K562 (cell line): ENCODE data around the gene FAM167B. TPM values are rescaled to one million over a fixed set of nuclear protein-coding genes. Genes with fewer than 3 reads are reported as not detected.
A peak's percentile ranks its signal among the peaks of the same experiment; 100 is the strongest.

Experiments
- BRF1 ChIP-seq: IDR thresholded peaks from 3 replicates; pipeline ENCODE4 v1.6.1; 2011; ENCODE audit warnings: borderline replicate concordance, mild to moderate bottlenecking; ENCODE audit not compliant: insufficient read length; ENCODE audit errors: extremely low read depth
- DPF2 ChIP-seq: fragments of 450-650 bp; IDR thresholded peaks from 2 replicates; pipeline ENCODE4 v1.6.1; 2016
- KAT7 ChIP-seq: sonication (generic); formaldehyde crosslinking; IDR thresholded peaks from 2 replicates; pipeline ENCODE4 v1.8.0; 2022; ENCODE audit warnings: missing genetic modification reagents, mild to moderate bottlenecking, borderline replicate concordance
- MCM3 ChIP-seq: fragments of 450-650 bp; IDR thresholded peaks from 2 replicates; pipeline ENCODE4 v1.6.1; 2016
- MTA1 ChIP-seq: fragments of 450-650 bp; IDR thresholded peaks from 2 replicates; pipeline ENCODE4 v1.6.1; 2017; ENCODE audit warnings: borderline replicate concordance
- NCOA1 ChIP-seq: fragments of 450-650 bp; IDR thresholded peaks from 2 replicates; pipeline ENCODE4 v1.6.1; 2016; ENCODE audit warnings: low read depth
- NFIX ChIP-seq: fragments of 250-450 bp; sonication (Bioruptor Pico); IDR thresholded peaks from 2 replicates; pipeline ENCODE4 v1.4.0; 2020; ENCODE audit warnings: low read depth, mild to moderate bottlenecking, moderate library complexity
- PHTF2 ChIP-seq: fragments of 250-450 bp; sonication (Bioruptor Pico); IDR thresholded peaks from 2 replicates; pipeline ENCODE4 v1.5.0; 2021; ENCODE audit warnings: mild to moderate bottlenecking
- POLR2A ChIP-seq: fragments of 450-650 bp; conservative IDR thresholded peaks from 2 replicates; pipeline ENCODE4 v1.6.1; 2016
- SMAD4 ChIP-seq: fragments of 250-450 bp; sonication (Bioruptor Pico); conservative IDR thresholded peaks from 2 replicates; pipeline ENCODE4 v1.8.0; 2021; ENCODE audit warnings: inconsistent platforms, mild to moderate bottlenecking, moderate library complexity
- SRF ChIP-seq, 2 experiments: fragments of 250-450, 450-650 bp in 1 of 2; sonication (Bioruptor Pico) in 1 of 2; sonication (generic) in 1 of 2; formaldehyde crosslinking; IDR thresholded peaks; 2 replicates each; pipeline versions ENCODE4 v1.5.0 to v1.5.1; 2020 to 2022; ENCODE audit warnings: mild to moderate bottlenecking in 1 of 2, missing genetic modification reagents in 1 of 2
- TOE1 ChIP-seq, 2 experiments: fragments of 450-650 bp in 1 of 2; sonication (generic) in 1 of 2; formaldehyde crosslinking in 1 of 2; IDR thresholded peaks; 2 replicates each; pipeline versions ENCODE4 v1.7.1 to v1.8.0; 2016 to 2022; ENCODE audit warnings: borderline replicate concordance in 2 of 2, mild to moderate bottlenecking in 2 of 2, antibody characterized with exemption in 1 of 2, inconsistent platforms in 1 of 2, low read depth in 1 of 2, missing genetic modification reagents in 1 of 2, moderate library complexity in 1 of 2
- U2AF1 ChIP-seq: fragments of 200-400 bp; formaldehyde crosslinking; optimal IDR thresholded peaks from 2 replicates; pipeline ENCODE3; 2017; ENCODE audit warnings: mild to moderate bottlenecking, low read depth, low read length, moderate library complexity
- YBX1 ChIP-seq: fragments of 450-650 bp; IDR thresholded peaks from 2 replicates; pipeline ENCODE4 v1.7.1; 2016; ENCODE audit warnings: mild to moderate bottlenecking
- polyA plus RNA-seq, 8 experiments: library from polyadenylated mRNA; depleted of rRNA in 4 of 8; stranded (reverse) in 5 of 8; unstranded in 3 of 8; fragments of >200 nt; fragmentation: Nextera tagmentation in 2 of 8; fragmentation: Illumina TruSeq in 1 of 8; extraction: Ambion mirVana in 2 of 8; extraction: Trizol in 1 of 8; gene quantifications; 2 replicates each; pipeline versions ENCODE4 v1.2.1 to v1.2.3, GENCODE V29; 2011 to 2014; ENCODE audit warnings: inconsistent platforms in 1 of 8, missing spikeins in 1 of 8
- total RNA-seq, 7 experiments: library from RNA; depleted of rRNA in 6 of 7; stranded (reverse); fragments of >200 nt in 6 of 7; fragmentation: Illumina TruSeq in 2 of 7; extraction: Trizol in 2 of 7; gene quantifications; 2 replicates each; pipeline versions ENCODE4 v1.2.1 to v1.2.3, GENCODE V29; 2011 to 2021; ENCODE audit warnings: low replicate concordance in 1 of 7
- TF ChIP-seq, protein P1 (sequence below), 2 experiments: fragments of 450-650 bp in 1 of 2; sonication (generic) in 1 of 2; formaldehyde crosslinking in 1 of 2; IDR thresholded peaks; 2 replicates each; pipeline versions ENCODE4 v1.7.1 to v1.9.0; 2016 to 2022; ENCODE audit warnings: inconsistent platforms in 1 of 2, mild to moderate bottlenecking in 1 of 2, missing genetic modification reagents in 1 of 2
- TF ChIP-seq, protein P2 (sequence below): fragments of 450-650 bp; formaldehyde crosslinking; IDR thresholded peaks from 2 replicates; pipeline ENCODE4 v1.4.0; 2020; ENCODE audit warnings: mild to moderate bottlenecking, moderate library complexity

FAM167B gene
- total and polyA plus RNA-seq, 9 of the 15 experiments (the other 6 are each of a cell fraction or from before 2014, with no cell fraction given), result not detected

DNA sequence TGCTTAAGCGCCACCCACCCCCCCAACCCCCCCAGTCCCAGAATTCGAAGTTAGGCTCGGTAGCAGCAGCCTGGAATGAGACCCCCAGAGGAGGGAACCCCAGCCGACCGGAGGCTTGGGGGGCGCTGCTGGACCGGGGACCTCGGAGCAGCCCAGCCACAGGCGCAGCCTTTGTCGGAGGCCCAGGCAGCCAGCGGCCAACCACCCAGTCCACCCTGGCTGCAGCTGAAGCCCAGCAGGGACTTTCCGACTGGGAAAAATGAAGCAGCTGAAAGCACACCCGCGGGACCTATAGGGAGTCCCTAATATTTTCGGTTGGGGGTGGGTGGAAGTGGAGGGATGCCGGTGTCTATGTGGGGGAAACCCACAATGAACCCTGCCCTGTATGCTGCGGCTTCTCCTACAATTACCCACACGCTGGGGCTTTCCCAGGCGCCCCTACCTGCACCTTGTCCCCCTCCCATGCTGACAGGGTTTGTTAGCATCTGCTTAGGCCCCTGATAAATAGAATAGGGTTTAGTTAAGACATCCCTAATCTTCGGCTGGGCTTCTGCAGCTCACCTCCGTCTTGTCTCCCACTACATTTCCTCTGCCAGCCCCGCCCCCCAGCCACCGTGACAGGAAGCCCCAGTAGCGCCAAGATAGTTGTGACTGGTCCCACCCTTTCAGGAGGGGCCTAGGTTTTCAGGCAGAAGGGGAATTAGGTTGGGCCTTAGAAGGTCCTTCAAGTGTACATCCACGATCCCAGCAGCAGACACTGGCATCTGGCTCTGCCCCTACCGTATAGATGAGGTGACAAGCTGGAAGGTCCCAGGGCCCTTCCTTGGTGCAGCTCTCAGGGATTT lies 45.8 kb upstream of the FAM167B start (continued):
- TF ChIP-seq, protein P1, sequence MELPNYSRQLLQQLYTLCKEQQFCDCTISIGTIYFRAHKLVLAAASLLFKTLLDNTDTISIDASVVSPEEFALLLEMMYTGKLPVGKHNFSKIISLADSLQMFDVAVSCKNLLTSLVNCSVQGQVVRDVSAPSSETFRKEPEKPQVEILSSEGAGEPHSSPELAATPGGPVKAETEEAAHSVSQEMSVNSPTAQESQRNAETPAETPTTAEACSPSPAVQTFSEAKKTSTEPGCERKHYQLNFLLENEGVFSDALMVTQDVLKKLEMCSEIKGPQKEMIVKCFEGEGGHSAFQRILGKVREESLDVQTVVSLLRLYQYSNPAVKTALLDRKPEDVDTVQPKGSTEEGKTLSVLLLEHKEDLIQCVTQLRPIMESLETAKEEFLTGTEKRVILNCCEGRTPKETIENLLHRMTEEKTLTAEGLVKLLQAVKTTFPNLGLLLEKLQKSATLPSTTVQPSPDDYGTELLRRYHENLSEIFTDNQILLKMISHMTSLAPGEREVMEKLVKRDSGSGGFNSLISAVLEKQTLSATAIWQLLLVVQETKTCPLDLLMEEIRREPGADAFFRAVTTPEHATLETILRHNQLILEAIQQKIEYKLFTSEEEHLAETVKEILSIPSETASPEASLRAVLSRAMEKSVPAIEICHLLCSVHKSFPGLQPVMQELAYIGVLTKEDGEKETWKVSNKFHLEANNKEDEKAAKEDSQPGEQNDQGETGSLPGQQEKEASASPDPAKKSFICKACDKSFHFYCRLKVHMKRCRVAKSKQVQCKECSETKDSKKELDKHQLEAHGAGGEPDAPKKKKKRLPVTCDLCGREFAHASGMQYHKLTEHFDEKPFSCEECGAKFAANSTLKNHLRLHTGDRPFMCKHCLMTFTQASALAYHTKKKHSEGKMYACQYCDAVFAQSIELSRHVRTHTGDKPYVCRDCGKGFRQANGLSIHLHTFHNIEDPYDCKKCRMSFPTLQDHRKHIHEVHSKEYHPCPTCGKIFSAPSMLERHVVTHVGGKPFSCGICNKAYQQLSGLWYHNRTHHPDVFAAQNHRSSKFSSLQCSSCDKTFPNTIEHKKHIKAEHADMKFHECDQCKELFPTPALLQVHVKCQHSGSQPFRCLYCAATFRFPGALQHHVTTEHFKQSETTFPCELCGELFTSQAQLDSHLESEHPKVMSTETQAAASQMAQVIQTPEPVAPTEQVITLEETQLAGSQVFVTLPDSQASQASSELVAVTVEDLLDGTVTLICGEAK (IDR thresholded peaks at IDR 0.05), result no peak
- TF ChIP-seq, protein P1 (CRISPR knock-in tag; IDR thresholded peaks at IDR 0.05), result no peak
- TF ChIP-seq TOE1 (IDR thresholded peaks at IDR 0.05; ENCODE audit: borderline replicate concordance) (no peak), TOE1 (CRISPR knock-in tag; IDR thresholded peaks at IDR 0.05; ENCODE audit: borderline replicate concordance, low read depth) (no peak), BRF1 (no peak), POLR2A (peak; percentile 70), PHTF2 (CRISPR knock-in tag) (no peak), MCM3 (no peak), SRF (CRISPR knock-in tag; IDR thresholded peaks at IDR 0.05) (peak in 1 of 2 experiments; percentile 63; a peak in 1 of 4 replicates), YBX1 (no peak), SMAD4 (CRISPR knock-in tag) (no peak), NCOA1 (no peak), DPF2 (0 out of 2 replicates have a peak, but pooled peaks have one; percentile 36), U2AF1 (no peak), KAT7 (CRISPR knock-in tag) (0 out of 2 replicates have a peak, but pooled peaks have one; percentile 62), MTA1 (no peak), NFIX (CRISPR knock-in tag) (no peak)
- TF ChIP-seq, protein P2, sequence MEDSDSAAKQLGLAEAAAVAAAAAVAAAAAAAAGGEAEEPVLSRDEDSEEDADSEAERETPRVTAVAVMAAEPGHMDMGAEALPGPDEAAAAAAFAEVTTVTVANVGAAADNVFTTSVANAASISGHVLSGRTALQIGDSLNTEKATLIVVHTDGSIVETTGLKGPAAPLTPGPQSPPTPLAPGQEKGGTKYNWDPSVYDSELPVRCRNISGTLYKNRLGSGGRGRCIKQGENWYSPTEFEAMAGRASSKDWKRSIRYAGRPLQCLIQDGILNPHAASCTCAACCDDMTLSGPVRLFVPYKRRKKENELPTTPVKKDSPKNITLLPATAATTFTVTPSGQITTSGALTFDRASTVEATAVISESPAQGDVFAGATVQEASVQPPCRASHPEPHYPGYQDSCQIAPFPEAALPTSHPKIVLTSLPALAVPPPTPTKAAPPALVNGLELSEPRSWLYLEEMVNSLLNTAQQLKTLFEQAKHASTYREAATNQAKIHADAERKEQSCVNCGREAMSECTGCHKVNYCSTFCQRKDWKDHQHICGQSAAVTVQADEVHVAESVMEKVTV (CRISPR knock-in tag), result no peak
